ENCODE results near the gene SEMA3F.
A peak's percentile ranks its signal among the peaks of the same experiment; 100 is the strongest.
"Not testable (repeated sequence)": the region's sequence is repeated elsewhere in the genome, so short reads cannot be mapped to it uniquely, and the experiment has no call there.

Gene SEMA3F

DNA sequence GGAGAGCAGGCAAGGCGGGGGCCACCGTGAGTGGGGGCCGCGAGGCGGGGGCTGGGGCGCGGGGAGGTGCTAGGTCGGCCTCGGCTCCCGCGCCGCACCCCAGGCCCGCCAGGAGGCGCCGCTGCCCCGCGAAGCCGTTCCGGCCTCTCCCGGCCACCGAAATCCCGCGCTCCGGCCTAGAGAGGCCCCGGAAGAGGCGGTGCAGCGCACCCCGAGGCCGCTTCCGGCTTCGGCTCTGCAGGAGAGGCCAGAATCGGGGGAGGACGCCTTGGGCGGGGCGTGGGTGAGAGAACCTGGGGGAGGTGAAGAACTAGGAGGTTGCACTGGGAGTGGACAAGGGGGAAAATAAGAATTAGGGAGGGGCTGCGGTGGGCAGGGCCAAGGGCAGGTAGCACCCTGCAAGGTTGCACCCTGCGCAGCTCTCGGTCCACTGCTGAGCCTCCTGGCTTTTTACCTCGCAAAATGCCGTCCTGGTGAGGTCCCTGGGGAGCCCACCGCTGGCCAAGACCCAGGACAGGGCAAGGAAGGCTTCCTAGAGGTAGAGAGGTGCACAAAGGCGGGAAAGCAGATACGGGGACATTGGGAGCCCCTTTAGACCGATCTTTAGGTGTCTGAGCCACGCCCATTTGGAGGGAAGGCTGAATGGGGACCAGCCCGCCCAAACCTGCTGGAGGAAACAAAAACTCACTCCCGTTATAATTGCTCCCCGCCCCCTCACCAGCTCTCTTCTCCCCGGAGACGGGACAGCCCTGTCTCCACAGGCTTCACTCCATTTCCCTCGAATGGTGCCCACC is 72.5 kb downstream of the SEMA3F start:
- peak; percentile 95 for DNase-seq

DNA sequence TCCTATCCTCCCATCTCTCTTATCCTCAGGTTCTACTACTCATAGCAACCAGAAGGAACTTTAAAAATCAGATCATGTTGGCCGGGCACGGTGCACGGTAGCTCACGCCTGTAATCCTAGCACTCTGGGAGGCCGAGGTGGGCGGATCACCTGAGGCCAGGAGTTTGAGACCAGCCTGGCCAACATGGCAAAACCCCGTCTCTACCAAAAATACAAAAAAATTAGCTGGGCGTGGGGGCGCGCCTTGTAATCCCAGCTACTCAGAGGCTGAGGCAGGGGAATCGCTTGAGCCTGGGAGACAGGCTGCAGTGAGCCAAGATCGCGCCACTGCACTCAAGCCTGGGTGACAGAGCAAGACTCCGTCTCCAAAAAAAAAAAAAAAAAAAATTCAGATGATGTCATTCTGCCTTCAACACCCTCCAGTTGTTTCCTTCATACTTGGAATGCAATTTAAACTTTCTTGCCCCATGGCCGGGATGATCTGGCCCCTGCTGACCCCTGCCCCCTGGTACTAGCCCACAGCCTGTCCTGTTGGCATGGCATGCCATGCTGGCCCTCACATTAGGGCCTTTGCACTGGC is 73.2 kb downstream of the SEMA3F start:
- peak overlapping the region; percentile 94 for H3K4me3 Mint-ChIP-seq
- H3K9me3 Mint-ChIP-seq; H3K27me3 Mint-ChIP-seq; DNase-seq; H3K36me3 Mint-ChIP-seq (ENCODE audit: low read depth); ATAC-seq: not testable (repeated sequence)
- peaks cover 30% of the 10 kb centered on the region for H3K4me1 Mint-ChIP-seq
- H3K27ac Mint-ChIP-seq = peak overlapping the region; percentile 92

More for the DNA sequence above, 72.5 kb downstream of the SEMA3F start:
- H3K27me3 Mint-ChIP-seq = peaks cover 8% of the 10 kb centered on the region
- H3K27ac Mint-ChIP-seq = peak overlapping the region; percentile 92
- H3K9me3 Mint-ChIP-seq = no peaks in the 10 kb centered on the region
- ATAC-seq = peak; percentile 85
- H3K36me3 Mint-ChIP-seq (ENCODE audit: low read depth) = no peaks in the 10 kb centered on the region
- peaks cover 30% of the 10 kb centered on the region for H3K4me1 Mint-ChIP-seq
- peak overlapping the region; percentile 94 for H3K4me3 Mint-ChIP-seq

DNA sequence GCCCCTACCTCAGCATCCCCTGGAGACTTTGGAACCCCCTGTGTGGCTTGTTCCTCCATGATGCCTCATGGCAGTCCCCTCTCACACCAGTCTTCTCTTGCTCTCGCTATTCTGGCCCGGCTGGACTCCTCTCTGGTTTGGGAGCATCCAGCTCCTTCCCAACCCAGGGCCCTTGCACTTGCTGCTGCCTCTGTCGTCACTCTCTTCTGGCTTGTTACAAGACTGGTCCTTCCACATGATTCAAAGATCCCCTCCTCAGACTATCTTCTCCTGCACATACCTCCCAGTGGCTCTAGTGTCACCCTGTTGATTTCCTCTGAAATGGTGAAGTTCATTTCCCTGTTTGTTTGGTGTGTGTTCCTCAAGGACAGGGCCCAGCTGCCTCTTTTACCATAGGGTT is 74.4 kb downstream of the SEMA3F start:
- ATAC-seq (no peak), DNase-seq (no peak)
- Mint-ChIP-seq H3K27me3 (peaks cover 5% of the 10 kb centered on the region), H3K9me3 (no peaks in the 10 kb centered on the region), H3K4me1 (peaks cover 32% of the 10 kb centered on the region), H3K27ac (no peak overlapping the region), H3K36me3 (ENCODE audit: low read depth) (no peaks in the 10 kb centered on the region), H3K4me3 (no peak overlapping the region)

DNA sequence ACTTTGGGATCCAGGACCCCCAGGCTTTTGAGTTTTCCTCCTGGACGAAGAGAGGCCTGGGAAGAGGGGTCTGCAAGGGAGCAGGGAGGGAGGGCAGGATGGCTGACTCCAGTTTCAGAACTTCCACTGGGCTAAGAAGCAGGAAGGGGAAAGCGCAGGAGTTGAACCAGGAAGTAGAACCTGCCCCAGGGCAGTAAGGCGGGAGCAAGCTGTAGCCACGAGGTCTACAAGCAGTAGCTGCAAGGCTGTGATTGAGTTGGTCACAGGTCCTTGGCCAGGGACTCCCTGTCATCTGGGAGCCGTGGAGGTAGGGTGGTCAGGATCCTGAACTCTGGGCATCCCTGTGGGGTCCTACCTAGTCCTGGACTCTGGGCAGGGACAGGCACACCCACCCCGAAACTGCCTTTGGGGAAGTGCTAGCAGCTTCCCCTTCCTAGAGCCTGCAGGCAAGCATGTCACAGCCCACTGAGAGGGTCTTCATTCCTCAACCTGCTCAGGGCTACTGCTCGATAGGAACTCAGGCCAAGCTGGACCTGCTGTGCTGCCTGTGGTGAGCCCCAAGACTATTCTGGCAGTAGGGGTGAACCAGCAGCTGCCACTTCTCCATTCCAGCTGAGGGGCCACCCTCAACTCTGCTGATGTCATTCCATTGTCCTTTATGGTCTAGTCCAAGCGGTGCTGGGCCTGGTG is 75.1 kb downstream of the SEMA3F start:
- Mint-ChIP-seq H3K4me3 (no peak overlapping the region), H3K36me3 (ENCODE audit: low read depth) (no peaks in the 10 kb centered on the region), H3K9me3 (no peaks in the 10 kb centered on the region), H3K27ac (no peak overlapping the region), H3K4me1 (peaks cover 37% of the 10 kb centered on the region), H3K27me3 (no peaks in the 10 kb centered on the region)
- ATAC-seq (no peak), DNase-seq (no peak)

DNA sequence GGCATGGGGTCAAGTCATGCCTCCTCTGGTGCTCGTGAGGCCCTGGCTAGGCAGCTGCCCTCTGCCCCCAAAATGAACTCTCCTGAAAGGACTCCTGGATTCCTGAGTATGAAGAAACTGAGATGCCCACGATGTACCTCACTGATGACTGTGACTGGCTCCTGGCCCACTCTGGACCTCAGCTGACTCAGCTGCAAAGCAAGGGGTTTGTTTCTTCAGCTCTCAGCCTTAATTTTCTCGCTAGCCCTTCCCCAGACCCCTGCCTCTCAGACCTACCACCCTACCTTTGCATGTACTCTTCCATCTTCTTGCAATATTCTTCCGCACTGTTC is 75.6 kb downstream of the SEMA3F start:
- Mint-ChIP-seq H3K4me3 (no peak overlapping the region), H3K9me3 (no peaks in the 10 kb centered on the region), H3K27me3 (no peaks in the 10 kb centered on the region), H3K4me1 (peaks cover 37% of the 10 kb centered on the region), H3K27ac (no peak overlapping the region), H3K36me3 (ENCODE audit: low read depth) (no peaks in the 10 kb centered on the region)
- ATAC-seq = no peak
- DNase-seq = no peak

DNA sequence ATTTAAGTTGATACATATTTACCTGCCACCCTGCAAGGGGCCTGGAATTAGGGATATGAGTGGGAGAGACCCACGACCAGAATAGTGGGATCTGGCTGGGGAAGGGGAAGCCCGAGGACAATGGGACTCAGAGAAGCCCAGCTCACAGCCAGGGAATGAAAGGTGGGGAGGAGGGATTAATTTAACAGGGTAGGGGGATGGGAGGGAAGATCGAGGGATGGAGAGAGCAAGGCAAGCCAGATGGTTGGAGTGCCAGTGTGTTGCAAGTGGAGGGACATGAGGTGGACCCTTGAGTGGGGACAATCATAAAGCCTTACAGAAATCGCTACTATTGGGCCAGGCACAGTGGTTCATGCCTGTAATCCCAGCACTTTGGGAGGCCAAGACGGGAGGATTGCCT is 76.5 kb downstream of the SEMA3F start:
- Mint-ChIP-seq H3K36me3 (ENCODE audit: low read depth) (no peaks in the 10 kb centered on the region), H3K27me3 (no peaks in the 10 kb centered on the region), H3K9me3 (no peaks in the 10 kb centered on the region), H3K27ac (no peak overlapping the region), H3K4me3 (no peak overlapping the region), H3K4me1 (peaks cover 30% of the 10 kb centered on the region)
- DNase-seq (no peak), ATAC-seq (no peak)

DNA sequence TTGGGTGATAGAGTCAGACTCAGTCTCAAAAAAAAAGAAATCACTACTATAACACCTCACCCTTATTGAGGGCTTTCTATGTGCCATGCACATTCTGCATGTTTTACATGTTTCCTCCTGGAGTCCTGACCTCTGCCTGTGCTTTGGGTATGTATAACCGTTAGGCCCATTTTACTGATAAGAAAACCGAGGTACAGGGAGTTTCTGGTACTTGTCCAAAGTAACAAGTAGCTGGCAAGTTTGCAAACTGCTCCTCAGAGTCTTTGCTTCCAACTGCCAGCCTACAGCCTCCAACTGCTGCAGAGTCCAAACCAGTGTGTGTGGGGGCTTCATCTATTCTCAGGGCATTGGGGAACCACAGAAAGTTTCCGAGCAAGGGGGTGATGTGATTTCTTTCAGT is 77.2 kb downstream of the SEMA3F start:
- Mint-ChIP-seq H3K4me3 (no peak overlapping the region), H3K27ac (no peak overlapping the region), H3K9me3 (no peaks in the 10 kb centered on the region), H3K36me3 (ENCODE audit: low read depth) (no peaks in the 10 kb centered on the region), H3K4me1 (peaks cover 27% of the 10 kb centered on the region), H3K27me3 (no peaks in the 10 kb centered on the region)
- DNase-seq (no peak), ATAC-seq (no peak)

DNA sequence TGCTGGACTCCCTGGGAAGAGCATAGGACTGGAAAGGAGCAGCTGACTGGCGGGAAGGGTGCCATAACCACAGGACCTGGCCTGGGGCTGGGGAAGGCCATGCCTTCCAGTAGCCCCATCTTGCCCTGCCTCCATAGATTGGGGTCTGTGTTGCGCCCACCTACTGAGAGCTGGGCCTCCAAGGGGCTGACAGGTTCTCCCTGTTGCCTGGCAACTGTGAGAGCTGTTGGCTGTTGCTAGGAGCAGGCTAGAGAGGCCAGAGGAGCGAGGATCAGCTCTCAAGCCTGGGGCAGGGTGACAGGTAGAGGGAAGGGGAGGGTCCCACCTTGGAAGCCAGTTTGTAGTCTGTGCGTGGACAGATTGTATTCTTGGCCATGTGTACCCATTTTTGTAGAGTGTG is 78.1 kb downstream of the SEMA3F start:
- DNase-seq (no peak), ATAC-seq (no peak)
- no peaks in the 10 kb centered on the region for H3K27me3 Mint-ChIP-seq
- H3K36me3 Mint-ChIP-seq (ENCODE audit: low read depth) = no peaks in the 10 kb centered on the region
- H3K4me3 Mint-ChIP-seq = no peak overlapping the region
- H3K9me3 Mint-ChIP-seq = no peaks in the 10 kb centered on the region
- peaks cover 23% of the 10 kb centered on the region for H3K4me1 Mint-ChIP-seq
- no peak overlapping the region for H3K27ac Mint-ChIP-seq

DNA sequence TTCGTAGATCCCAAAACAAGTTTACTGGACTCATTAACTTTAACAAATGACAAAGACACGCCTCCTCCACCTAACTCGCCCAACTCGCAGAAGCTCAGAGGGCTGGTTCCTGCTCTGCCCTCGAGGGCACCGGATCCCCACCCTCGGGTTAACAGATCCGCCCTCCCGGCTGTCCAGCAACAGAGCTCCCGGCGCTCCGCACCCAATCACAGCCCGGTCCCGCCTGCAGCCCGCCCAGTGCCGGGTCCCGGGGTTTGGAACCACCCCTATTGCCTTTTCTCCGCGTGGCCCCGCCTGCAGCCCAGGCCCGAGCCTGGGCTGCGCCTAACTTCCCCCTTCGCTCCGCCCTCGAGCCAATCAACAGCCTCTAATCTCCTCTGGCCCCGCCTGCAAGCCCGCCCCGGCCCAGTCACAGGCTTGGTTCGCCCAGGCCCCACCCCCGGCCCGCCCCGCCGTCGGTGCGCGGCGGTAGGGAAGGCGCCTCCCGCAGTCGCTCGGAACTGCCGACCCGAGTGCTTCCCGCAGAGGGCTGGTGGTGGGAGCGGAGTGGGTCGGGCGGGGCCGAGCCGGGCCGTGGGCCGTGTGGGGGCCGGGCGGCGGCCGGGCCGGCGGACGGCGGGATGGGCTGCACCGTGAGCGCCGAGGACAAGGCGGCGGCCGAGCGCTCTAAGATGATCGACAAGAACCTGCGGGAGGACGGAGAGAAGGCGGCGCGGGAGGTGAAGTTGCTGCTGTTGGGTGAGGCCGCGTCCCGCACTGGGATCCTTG is 80.8 kb downstream of the SEMA3F start, which contains the start of gene GNAI2:
GNAI2 (plus strand) TSS at position 489 of the 768 bp plus-strand sequence; CDS start at position 621, 132 bp downstream.
- peak within 1 kb of the TSS; percentile 98 for H3K4me3 Mint-ChIP-seq
- peaks cover 39% of the 10 kb centered on the region for H3K4me1 Mint-ChIP-seq
- ATAC-seq (peak; percentile 95), DNase-seq (peak; percentile 99)
- no peaks in the 10 kb centered on the region for H3K9me3 Mint-ChIP-seq
- H3K36me3 Mint-ChIP-seq (ENCODE audit: low read depth) = peaks cover 3% of the 10 kb centered on the region
- no peaks in the 10 kb centered on the region for H3K27me3 Mint-ChIP-seq
- peak within 1 kb of the TSS; percentile 93 for H3K27ac Mint-ChIP-seq

DNA sequence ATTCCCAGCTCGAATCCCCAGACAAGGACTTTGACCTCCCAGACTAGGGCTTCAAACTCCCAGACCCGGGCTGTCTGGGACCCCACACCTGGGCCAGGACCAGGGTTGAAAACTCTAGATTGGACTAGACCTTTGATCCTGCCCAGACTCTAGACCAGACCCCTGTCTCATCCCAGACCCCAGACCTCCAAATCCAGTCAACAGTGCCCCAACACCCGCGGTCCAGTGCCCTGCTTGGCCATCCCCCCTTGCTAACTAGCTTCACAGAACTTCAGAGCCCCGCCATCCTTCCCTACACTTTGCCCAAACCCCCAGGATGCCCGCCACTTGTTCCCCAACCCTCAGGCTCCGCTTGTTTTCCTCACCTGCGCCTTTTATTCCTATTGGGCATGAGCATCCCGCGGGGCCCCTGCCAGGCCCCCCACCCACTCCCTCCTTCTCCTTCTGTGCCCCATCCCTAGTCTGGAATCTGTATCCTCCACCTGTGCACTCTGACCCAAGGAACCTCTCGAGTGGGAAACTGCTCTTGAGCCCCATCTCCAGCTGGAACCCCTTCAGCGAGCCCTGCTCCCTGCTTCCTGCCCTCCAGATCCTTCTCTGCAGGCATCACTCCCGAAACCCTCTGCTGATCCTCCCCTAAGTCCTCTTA is 81.5 kb downstream of the SEMA3F start:
- ATAC-seq (no peak), DNase-seq (no peak)
- no peaks in the 10 kb centered on the region for H3K9me3 Mint-ChIP-seq
- H3K36me3 Mint-ChIP-seq (ENCODE audit: low read depth) = peaks cover 3% of the 10 kb centered on the region
- H3K4me3 Mint-ChIP-seq = peak overlapping the region; percentile 98
- H3K27me3 Mint-ChIP-seq = no peaks in the 10 kb centered on the region
- H3K27ac Mint-ChIP-seq = peak overlapping the region; percentile 93
- H3K4me1 Mint-ChIP-seq = peaks cover 45% of the 10 kb centered on the region

DNA sequence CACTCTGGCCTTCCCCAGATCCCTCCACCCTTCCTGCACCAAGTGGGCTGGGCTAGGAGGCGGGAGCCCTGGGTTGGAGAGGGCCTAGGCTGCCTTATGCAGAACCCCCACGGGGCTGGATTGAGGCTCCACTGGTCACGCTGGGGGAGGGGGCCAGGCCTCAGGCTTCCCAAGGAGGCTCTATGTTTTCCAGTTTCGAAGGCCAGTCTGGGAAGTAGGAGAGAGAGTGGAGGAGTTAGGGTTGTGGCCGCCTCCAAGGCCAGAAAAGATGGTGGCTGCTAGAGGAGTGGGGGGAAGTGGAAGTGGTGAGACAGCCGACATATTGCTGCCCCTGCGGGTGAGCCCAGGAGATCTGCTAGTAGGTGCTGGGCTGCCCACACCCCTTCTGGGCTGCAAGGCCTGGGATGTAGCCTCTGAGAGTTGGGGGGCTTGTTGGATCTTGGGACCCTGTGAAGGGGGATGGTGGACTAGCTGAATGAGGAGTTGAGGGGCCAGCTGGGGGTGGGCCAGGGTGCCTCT is 82.1 kb downstream of the SEMA3F start:
- ATAC-seq = no peak
- peak overlapping the region; percentile 98 for H3K4me3 Mint-ChIP-seq
- peak overlapping the region; percentile 93 for H3K27ac Mint-ChIP-seq
- no peaks in the 10 kb centered on the region for H3K27me3 Mint-ChIP-seq
- DNase-seq = peak; percentile 41
- peaks cover 51% of the 10 kb centered on the region for H3K4me1 Mint-ChIP-seq
- peaks cover 3% of the 10 kb centered on the region for H3K36me3 Mint-ChIP-seq (ENCODE audit: low read depth)
- H3K9me3 Mint-ChIP-seq = no peaks in the 10 kb centered on the region

DNA sequence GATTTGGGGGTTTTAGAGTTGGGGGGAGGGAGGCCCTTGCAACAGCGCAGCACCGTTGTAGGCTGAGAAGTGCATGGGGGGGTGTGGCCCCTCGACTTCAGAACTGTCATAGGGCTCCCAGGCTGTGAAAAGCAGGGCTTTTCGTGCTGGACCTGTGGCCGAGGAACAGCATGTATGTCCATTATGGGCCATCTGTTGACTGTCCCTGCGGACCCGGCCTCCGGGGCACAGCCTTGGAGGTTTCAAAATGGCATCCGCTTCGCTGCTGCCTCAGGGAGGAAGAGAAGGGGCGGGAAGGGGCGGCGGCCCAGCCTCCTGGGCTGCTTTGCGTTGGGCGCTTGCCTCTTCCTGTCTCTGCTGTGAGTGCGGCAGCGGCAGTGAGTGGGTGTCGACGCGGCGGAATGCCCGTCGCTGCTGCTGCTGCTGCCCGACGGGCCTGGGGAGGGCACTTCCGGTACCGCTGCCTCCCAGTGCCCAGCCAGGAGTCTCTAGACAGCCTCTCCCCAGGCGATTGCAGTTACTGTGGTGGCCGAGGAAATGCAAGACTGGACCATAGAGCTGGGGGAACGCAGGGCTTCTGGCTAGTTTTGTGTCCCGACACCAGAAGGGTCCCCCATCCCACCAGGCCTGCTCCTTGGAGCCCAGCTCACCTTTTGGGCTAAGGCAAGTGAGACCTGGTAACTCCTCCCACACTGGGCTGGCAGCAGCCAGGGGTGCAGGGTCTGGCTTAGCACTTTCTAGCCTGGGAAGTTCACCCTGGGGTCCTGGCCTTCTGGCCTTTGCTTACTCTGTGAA is 82.8 kb downstream of the SEMA3F start:
- H3K27ac Mint-ChIP-seq = peak overlapping the region; percentile 93
- ATAC-seq = peak; percentile 51

DNA sequence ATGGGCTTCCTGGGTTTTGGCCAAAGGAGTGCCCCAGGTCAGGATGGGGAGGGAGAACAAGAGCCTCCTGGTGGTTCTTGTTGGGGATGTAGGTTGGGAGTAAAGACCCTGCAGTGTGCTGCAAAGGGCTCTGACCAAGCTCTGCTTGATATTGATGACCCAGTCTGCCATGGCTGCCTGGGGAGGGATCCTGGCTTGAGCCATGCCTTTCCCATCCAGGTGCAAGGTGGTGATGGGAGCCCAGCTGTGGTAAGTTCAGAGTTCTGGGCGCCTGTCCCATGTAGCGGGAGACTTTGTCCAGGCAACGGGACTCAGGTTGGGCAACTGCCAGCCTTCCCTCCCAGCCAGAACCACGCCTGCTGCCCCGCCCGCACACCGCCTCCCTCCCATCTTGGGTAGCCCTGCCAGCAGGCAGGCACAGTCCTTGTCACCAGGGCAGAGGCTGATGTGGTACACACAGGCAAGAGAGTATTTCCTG is 83.5 kb downstream of the SEMA3F start:
- DNase-seq (no peak), ATAC-seq (no peak)
- no peaks in the 10 kb centered on the region for H3K27me3 Mint-ChIP-seq
- H3K27ac Mint-ChIP-seq = peak overlapping the region; percentile 93
- peak overlapping the region; percentile 98 for H3K4me3 Mint-ChIP-seq
- peaks cover 61% of the 10 kb centered on the region for H3K4me1 Mint-ChIP-seq
- no peaks in the 10 kb centered on the region for H3K9me3 Mint-ChIP-seq
- peaks cover 4% of the 10 kb centered on the region for H3K36me3 Mint-ChIP-seq (ENCODE audit: low read depth)

More for the DNA sequence above, 82.8 kb downstream of the SEMA3F start:
- H3K27me3 Mint-ChIP-seq = no peaks in the 10 kb centered on the region
- H3K4me1 Mint-ChIP-seq = peaks cover 57% of the 10 kb centered on the region
- no peaks in the 10 kb centered on the region for H3K9me3 Mint-ChIP-seq
- H3K36me3 Mint-ChIP-seq (ENCODE audit: low read depth) = peaks cover 3% of the 10 kb centered on the region
- peak; percentile 88 for DNase-seq
- peak overlapping the region; percentile 98 for H3K4me3 Mint-ChIP-seq

Measured in activated naive CD8-positive, alpha-beta T cell treated with anti-CD3 and anti-CD28 coated beads, Interleukin-2, amount 50 U/mL, for 24 hours (primary cell).